Spinal cord (tissue), 10 donors: ENCODE data around the gene TMEM239. TPM values are rescaled to one million over a fixed set of nuclear protein-coding genes. Genes with fewer than 3 reads are reported as not detected.
"Not testable (repeated sequence)": the region's sequence is repeated elsewhere in the genome, so short reads cannot be mapped to it uniquely, and the experiment has no call there.

Experiments used
- DNase-seq, 6 donors: peaks; one replicate each; pipeline versions ENCODE4 v3.0.0 to v3.0.0-alpha.2; 2013 to 2015; ENCODE audit warnings: low spot score in 6 of 6, low read depth in 4 of 6
- H3K27ac ChIP-seq: one replicate; pipeline ENCODE4 v1.5.1; 2013; ENCODE audit warnings: low read depth, low read length, control low read depth
- H3K27me3 ChIP-seq: one replicate; pipeline ENCODE4 v1.6.1; 2013; ENCODE audit warnings: low read length; ENCODE audit not compliant: control insufficient read depth, insufficient read depth
- H3K36me3 ChIP-seq: one replicate; pipeline ENCODE4 v1.6.1; 2013; ENCODE audit warnings: low read length; ENCODE audit not compliant: control insufficient read depth, insufficient read depth
- H3K4me1 ChIP-seq: one replicate; pipeline ENCODE4 v1.6.1; 2013; ENCODE audit warnings: low read length; ENCODE audit not compliant: control insufficient read depth, insufficient read depth
- H3K4me3 ChIP-seq: one replicate; pipeline ENCODE4 v1.5.1; 2013; ENCODE audit warnings: low read depth, low read length, control low read depth
- H3K9me3 ChIP-seq: one replicate; pipeline ENCODE4 v1.6.1; 2013; ENCODE audit warnings: low read length; ENCODE audit not compliant: control insufficient read depth, insufficient read depth
- WGBS: methylation state at CpG from one replicate; pipeline ENCODE4 v1.1.5; 2013; ENCODE audit warnings: missing lambda C conversion rate; ENCODE audit not compliant: insufficient coverage; 5-methylcytosine and 5-hydroxymethylcytosine counted together
- polyA plus RNA-seq, 2 donors: library from polyadenylated mRNA; unstranded; fragments of 120-200 nt; gene quantifications; one replicate each; pipeline ENCODE4 v1.2.1, GENCODE V29; 2013; ENCODE audit not compliant: insufficient read length in 2 of 2
- total RNA-seq, 2 donors: library from RNA; depleted of rRNA in 1 of 2; stranded (reverse); fragments of 120-200 nt in 1 of 2; fragments of >200 nt in 1 of 2; gene quantifications; one replicate each; pipeline versions ENCODE4 v1.2.3 to v1.2.4, GENCODE V29; 2013 to 2014
- donor health status: healthy.

TMEM239 gene
- total and polyA plus RNA-seq, 4 donors = not detected

GRCh38 chr20:2817891-2818595 is 1.9 kb downstream of the TMEM239 start:
- Histone ChIP-seq H3K4me3 (no peak overlapping the region), H3K27me3 (peaks cover 28% of the 10 kb centered on the region), H3K27ac (no peak overlapping the region), H3K4me1 (peaks cover 9% of the 10 kb centered on the region), H3K36me3 (no peaks in the 10 kb centered on the region), H3K9me3 (no peaks in the 10 kb centered on the region)
- DNase-seq = no peak
- 80% methylated on average over 6 of the region's 7 CpGs for WGBS

GRCh38 chr20:2820084-2820895 is 4.1 kb downstream of the TMEM239 start:
- 14% methylated on average over 27 of the region's 32 CpGs for WGBS
- peaks cover 28% of the 10 kb centered on the region for H3K27me3 ChIP-seq
- H3K27ac ChIP-seq = no peak overlapping the region
- no peaks in the 10 kb centered on the region for H3K36me3 ChIP-seq
- no peak overlapping the region for H3K4me3 ChIP-seq
- H3K9me3 ChIP-seq = no peaks in the 10 kb centered on the region
- DNase-seq = no peak
- H3K4me1 ChIP-seq = peaks cover 9% of the 10 kb centered on the region

- no peak overlapping the region for H3K27ac ChIP-seq
- no peak overlapping the region for H3K4me3 ChIP-seq
- H3K36me3 ChIP-seq = no peaks in the 10 kb centered on the region
- no peak for DNase-seq
- 5% methylated on average over 65 of the region's 68 CpGs for WGBS
- H3K4me1 ChIP-seq = peaks cover 9% of the 10 kb centered on the region
- no peaks in the 10 kb centered on the region for H3K9me3 ChIP-seq
- peaks cover 33% of the 10 kb centered on the region for H3K27me3 ChIP-seq
Observed at GRCh38 chr20:2820896-2821869, 5.0 kb downstream of the TMEM239 start.

GRCh38 chr20:2822073-2822472 is 5.9 kb downstream of the TMEM239 start:
- no CpG with 5 or more reads among the region's 5 CpGs for WGBS
- Histone ChIP-seq H3K36me3 (no peaks in the 10 kb centered on the region), H3K27me3 (peaks cover 39% of the 10 kb centered on the region), H3K4me1 (peaks cover 9% of the 10 kb centered on the region), H3K9me3 (no peaks in the 10 kb centered on the region), H3K27ac (no peak overlapping the region), H3K4me3 (no peak overlapping the region)
- no peak for DNase-seq

GRCh38 chr20:2825761-2826160 is 9.6 kb downstream of the TMEM239 start:
- Histone ChIP-seq H3K27me3 (peaks cover 30% of the 10 kb centered on the region), H3K36me3 (no peaks in the 10 kb centered on the region), H3K9me3 (no peaks in the 10 kb centered on the region), H3K27ac (no peak overlapping the region), H3K4me1 (peaks cover 4% of the 10 kb centered on the region), H3K4me3 (no peak overlapping the region)
- no CpG with 5 or more reads among the region's 2 CpGs for WGBS
- DNase-seq = no peak

GRCh38 chr20:2826655-2827054 is 10.5 kb downstream of the TMEM239 start:
- Histone ChIP-seq H3K9me3 (no peaks in the 10 kb centered on the region), H3K4me3 (no peak overlapping the region), H3K27me3 (peaks cover 22% of the 10 kb centered on the region), H3K4me1 (no peaks in the 10 kb centered on the region), H3K27ac (no peak overlapping the region), H3K36me3 (no peaks in the 10 kb centered on the region)
- DNase-seq = no peak
- no CpG with 5 or more reads among the region's 4 CpGs for WGBS

GRCh38 chr20:2829376-2829775 is 13.2 kb downstream of the TMEM239 start:
- H3K27me3 ChIP-seq = peaks cover 16% of the 10 kb centered on the region
- no peaks in the 10 kb centered on the region for H3K4me1 ChIP-seq
- no peaks in the 10 kb centered on the region for H3K9me3 ChIP-seq
- no peak for DNase-seq
- H3K27ac ChIP-seq = no peak overlapping the region
- no peaks in the 10 kb centered on the region for H3K36me3 ChIP-seq
- 66% methylated on average over 3 of the region's 6 CpGs for WGBS
- no peak overlapping the region for H3K4me3 ChIP-seq

GRCh38 chr20:2831206-2831605 is 15.0 kb downstream of the TMEM239 start:
- H3K36me3 ChIP-seq, H3K4me1 ChIP-seq, H3K4me3 ChIP-seq, H3K9me3 ChIP-seq, H3K27ac ChIP-seq, DNase-seq: not testable (repeated sequence)
- 96% methylated on average over 4 of the region's 7 CpGs for WGBS
- peaks cover 11% of the 10 kb centered on the region for H3K27me3 ChIP-seq

- peaks cover 3% of the 10 kb centered on the region for H3K4me1 ChIP-seq
- peaks cover 23% of the 10 kb centered on the region for H3K36me3 ChIP-seq
- no peak for DNase-seq
- H3K4me3 ChIP-seq = no peak overlapping the region
- H3K9me3 ChIP-seq = no peaks in the 10 kb centered on the region
- no peaks in the 10 kb centered on the region for H3K27me3 ChIP-seq
- WGBS = no CpG with 5 or more reads among the region's 1 CpG
- no peak overlapping the region for H3K27ac ChIP-seq
Observed at GRCh38 chr20:2833761-2834160, 17.6 kb downstream of the TMEM239 start.
